HG03342 (cell line): Measurements from ENCODE around the gene SPRING1.
"Not testable (repeated sequence)": the region's sequence is repeated elsewhere in the genome, so short reads cannot be mapped to it uniquely, and the experiment has no call there.

Source experiments
- ATAC-seq: cut with Tn5 transposase; IDR thresholded peaks from one replicate; pipeline ENCODE4 v1.9.1; 2021; ENCODE audit warnings: mild to moderate bottlenecking, moderate library complexity; ENCODE audit not compliant: unreplicated experiment

Gene SPRING1, protein sequence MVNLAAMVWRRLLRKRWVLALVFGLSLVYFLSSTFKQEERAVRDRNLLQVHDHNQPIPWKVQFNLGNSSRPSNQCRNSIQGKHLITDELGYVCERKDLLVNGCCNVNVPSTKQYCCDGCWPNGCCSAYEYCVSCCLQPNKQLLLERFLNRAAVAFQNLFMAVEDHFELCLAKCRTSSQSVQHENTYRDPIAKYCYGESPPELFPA

GRCh38 chr12:116737774-116738657, at the start of gene SPRING1, which contains the start of gene RNFT2:
TSS of gene SPRING1 (minus strand) at chr12:116738069. CDS start at chr12:116737900, 169 bp downstream.
TSS of gene RNFT2 (plus strand) at chr12:116738315. CDS start at chr12:116740498, 2,183 bp downstream.
- peak; percentile 95 for ATAC-seq

- ATAC-seq = no peak
Observed at GRCh38 chr12:116784238-116784612, 46.4 kb upstream of the SPRING1 start.

- no peak for ATAC-seq
Observed at GRCh38 chr12:116783525-116784237, 45.8 kb upstream of the SPRING1 start.

GRCh38 chr12:116780942-116781341, 43.1 kb upstream of the SPRING1 start:
- no peak for ATAC-seq

DNA sequence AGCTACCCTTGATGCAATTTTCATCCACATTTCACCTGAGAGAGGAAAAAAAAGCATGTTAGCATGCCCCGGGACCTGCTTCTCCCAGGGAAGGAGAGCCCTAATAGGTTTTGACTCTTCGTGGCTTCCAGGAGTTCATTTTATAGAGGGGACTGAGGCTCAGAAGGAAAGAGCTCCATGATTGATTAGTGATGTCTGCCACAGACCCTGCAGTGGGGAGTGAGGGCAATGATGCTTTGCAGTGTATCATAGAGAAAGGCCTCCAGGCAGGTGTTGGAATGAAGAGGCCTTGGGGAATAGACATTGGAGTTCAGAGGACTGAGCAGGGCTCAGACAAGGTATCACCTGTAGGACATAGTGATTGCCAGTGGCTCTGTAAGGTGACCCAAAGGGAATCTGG, 41.7 kb upstream of the SPRING1 start:
- no peak for ATAC-seq

- no peak for ATAC-seq
Observed at GRCh38 chr12:116777245-116777644, 39.4 kb upstream of the SPRING1 start.

DNA sequence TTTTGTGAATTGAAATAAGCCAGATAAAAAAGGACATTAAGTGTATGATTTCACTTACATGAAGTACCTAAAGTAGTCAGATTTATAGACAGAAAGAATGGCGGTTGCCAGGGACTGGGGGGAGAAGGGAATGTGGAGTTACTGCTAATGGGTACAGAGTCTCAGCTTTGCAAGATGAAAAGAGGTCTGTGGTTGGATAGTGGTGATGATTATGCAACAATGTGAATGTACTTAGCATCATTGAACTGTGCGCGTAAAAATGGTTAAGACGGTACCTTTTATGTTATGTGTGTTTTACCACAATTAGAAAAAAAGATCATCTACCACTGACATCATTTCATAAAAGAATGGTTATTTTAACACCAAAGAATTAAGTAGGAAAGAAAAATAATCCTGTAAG, 36.2 kb upstream of the SPRING1 start:
- no peak for ATAC-seq

DNA sequence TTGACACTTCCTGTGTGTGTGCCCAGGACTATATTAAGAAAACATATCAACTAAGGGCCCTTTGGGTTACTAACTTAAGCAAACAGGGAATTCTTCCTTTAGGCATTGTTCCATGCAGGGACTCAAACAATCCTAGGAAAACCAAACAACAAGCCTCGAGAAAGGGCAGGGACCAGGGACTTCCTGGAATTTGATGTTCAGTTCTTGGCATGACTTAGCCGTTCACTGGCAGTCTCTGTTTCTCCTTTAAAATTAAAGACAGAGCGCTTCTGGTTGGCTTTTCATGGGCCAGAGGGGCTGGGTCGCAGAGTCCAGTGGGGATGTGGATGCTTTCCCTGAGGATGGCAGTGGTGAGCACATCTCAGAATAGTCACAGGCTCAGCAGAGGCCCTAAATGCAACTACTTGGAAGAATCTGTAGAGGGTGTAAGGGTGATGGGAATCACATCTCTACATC, 35.4 kb upstream of the SPRING1 start:
- no peak for ATAC-seq

DNA sequence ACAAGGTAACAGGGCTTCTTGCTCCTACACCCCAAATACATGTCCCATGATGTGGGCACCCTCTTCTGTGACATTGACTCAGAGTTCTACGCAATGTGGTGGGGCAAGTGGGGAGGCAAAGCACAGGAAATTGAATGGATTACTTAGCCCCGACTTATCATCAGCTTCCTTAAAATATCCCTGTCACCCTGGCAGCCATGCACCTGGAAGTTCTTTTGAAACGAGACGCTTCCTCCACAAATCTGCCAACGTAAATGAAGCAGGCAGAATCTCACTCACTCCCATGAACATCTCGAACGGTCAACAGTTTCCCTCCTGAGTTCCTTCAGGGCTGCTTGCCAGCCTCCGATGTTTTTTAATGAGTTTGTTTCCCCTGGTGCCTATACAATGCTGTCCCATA, 33.8 kb upstream of the SPRING1 start:
- ATAC-seq = no peak

GRCh38 chr12:116766746-116767145, 28.9 kb upstream of the SPRING1 start:
- ATAC-seq = no peak

- ATAC-seq = no peak
Observed at GRCh38 chr12:116766285-116766684, 28.4 kb upstream of the SPRING1 start.

GRCh38 chr12:116765271-116765670, 27.4 kb upstream of the SPRING1 start:
- no peak for ATAC-seq

DNA sequence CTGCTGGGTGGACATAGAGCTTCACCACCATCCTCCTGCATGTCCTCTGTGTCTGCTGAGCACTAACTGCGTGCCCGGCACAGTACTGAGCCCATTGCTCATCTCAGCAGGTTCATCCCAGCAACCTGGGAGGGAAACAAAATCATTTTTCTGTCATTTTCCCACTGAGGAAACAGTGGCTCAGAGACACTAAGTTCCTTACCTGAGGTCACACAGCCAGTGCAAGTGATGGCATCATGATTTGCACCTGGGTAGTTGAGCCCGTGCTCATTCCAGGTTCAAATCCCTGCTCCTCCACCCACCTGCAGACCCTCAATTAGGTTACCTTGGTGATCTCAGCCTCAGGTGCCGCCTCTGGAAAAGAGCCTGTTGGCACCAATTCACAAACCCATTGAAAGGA, 23.6 kb upstream of the SPRING1 start:
- no peak for ATAC-seq

DNA sequence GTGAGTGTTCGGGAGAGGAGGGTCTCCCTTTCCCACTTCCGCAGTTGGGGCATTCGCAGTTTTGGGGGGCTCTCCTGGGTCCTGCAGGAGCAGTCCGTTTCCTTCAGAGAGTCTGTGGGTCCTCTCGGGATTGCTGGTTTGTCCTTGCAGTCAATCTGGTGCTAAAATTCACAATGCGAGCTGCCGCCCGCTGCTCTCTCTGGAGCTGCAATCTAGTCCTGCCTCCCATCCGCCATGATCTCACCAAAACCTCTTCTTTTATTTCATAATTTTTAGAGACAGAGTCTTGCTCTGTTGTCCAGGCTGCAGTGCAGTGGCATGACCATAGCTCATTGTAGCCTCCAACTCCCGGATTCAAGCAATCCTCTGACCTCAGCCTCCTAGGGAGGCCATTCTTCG, 22.8 kb upstream of the SPRING1 start:
- no peak for ATAC-seq

GRCh38 chr12:116759783-116760621, 22.1 kb upstream of the SPRING1 start:
- ATAC-seq = no peak

DNA sequence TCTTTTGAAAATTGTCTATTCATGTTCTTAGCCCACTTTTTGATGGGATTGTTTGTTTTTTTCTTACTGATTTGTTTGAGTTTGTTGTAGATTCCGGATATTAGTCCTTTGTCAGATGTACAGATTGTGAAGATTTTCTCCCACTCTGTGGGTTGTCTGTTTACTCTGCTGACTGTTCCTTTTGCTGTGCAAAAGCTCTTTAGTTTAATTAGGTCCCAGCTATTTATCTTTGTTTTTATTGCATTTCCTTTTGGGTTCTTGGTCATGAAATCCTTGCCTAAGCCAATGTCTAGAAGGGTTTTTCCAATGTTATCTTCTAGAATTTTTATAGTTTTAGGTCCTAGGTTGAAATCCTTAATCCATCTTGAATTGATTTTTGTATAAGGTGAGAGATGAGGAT, 16.9 kb upstream of the SPRING1 start:
- ATAC-seq = not testable (repeated sequence)

DNA sequence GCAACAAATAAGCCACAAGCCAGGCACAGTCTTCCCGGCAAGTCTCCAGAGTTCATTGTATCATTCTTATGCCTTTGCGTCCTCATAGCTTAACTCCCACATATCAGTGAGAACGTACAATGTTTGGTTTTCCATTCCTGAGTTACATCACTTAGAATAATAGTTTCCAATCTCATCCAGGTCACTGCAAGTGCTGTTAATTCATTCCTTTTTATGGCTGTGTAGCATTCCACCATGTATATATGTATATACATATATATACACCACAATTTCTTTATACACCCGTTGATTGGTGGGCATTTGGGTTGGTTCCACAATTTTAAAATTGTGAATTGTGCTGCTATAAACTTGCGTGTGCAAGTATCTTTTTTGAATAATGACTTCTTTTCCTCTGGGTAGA, 16.2 kb upstream of the SPRING1 start:
- not testable (repeated sequence) for ATAC-seq

- ATAC-seq = no peak
Observed at GRCh38 chr12:116750298-116750697, 12.4 kb upstream of the SPRING1 start.

GRCh38 chr12:116749884-116750283, 12.0 kb upstream of the SPRING1 start:
- no peak for ATAC-seq

DNA sequence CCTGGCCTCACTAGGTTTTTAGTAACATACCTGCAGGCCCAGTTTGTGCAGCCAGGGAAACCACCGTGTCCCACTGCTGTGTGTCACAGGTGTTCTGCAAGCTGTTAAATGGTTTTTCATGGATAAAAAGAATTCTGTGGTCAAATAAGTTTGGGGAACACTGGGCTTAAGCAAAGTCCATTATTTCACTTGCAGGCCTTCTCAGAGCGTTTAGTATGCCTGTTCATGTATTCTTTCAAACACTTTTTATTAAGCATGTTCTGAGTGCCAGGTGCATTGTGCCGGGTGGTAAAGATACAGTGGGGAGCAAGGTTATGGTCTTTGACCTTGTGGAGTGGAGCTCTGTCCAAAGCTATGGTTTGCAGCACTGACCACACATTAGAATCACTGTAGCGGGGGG, 7.7 kb upstream of the SPRING1 start:
- no peak for ATAC-seq

GRCh38 chr12:116744766-116745165, 6.9 kb upstream of the SPRING1 start:
- ATAC-seq = no peak
